Activated T-cell treated with anti-CD3 and anti-CD28 coated beads for 4 hours (primary cell): ENCODE results near the gene DYNC1I2.
"Not testable (repeated sequence)": the region's sequence is repeated elsewhere in the genome, so short reads cannot be mapped to it uniquely, and the experiment has no call there.

Experiments
- DNase-seq: peaks from one replicate; pipeline ENCODE4 v3.0.0-alpha.2; 2020

Gene DYNC1I2

DNA sequence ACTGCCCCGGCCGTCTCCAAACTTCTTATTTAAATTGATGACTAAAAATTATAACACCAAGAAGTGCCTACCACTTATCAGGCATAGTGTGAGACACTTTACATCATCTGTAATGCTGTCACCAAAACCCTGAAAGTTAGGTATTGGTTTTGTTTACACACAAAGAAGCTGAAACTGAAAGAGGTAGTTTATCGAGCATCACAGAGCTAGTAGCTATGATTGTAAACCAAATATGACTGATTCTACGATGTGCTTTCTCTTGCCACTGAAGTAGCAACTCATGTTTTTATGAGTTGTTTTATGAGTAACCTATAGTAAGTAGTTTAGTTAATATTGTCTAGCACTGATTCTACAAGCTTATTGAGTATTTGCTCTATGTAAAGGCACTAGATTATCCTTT is 31.5 kb downstream of the DYNC1I2 start:
- no peak for DNase-seq

- no peak for DNase-seq
Observed at GRCh38 chr2:171719660-171720059, 32.4 kb downstream of the DYNC1I2 start.

- DNase-seq, result no peak
Observed at GRCh38 chr2:171723716-171724683, 36.7 kb downstream of the DYNC1I2 start.

DNA sequence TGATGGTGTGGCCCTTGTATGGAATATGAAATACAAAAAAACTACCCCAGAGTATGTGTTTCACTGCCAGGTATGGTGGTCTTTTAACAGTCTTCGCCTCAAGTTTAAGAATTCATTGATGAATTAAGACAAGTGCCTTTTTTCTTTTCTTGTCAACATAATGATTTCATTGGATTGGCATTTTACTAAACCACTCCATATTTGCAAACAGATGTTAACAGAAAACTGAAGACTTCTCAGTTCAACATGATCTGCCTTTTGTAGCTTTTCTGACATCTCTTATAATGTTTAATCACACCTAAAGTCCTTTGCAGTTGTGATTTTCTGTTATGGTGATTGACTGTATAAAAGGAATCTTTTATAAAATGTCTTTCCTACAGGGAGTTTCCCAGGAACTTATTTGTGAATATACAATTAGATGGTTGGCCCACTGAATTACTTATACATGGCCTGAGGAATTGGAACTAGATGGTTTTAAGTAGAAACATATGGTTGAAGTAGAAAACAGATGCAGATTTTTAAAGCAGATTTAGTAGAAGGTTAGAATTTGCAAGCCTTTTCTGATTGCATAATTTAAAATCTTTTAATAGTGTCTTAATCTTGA is 39.7 kb downstream of the DYNC1I2 start:
- DNase-seq, result no peak

DNA sequence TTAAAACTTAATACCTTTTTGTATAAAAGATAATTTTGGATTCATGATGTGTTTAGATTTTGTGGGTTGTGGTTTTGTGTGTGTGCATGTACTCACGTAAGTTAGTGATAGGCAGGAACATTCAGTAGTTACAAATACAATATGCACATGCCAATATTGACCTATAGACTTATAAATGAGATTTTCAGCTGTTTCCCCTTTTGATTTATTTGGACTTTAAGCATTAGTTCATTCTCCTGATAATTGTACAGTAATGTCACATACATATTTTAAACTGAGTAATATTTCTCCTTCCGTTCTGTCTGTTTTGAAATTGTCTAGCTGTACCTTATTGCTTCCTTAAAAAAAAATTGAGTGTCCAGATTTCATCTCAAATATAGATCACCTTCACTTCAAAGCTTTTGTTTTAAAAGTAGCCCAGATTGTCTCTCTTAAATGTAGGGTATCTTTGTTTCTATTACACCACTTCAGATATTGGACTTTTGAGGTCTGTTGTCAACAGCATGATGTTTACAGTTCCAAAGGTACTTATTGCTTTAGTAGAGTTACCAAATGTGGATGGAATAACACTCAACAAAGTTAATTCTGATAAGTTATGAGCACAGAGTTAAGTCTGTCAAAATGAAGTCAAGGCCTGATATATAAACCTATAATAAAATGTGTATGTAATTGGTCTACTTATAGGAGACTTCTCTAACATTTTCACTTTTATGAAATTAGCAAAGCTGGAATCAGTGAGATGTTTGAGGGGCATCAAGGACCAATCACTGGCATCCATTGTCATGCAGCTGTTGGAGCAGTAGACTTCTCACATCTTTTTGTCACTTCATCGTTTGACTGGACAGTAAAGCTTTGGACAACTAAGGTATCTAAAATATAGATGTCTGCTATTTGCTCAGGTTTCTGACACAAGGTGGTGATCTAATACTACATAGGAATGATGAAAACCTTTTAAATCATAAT is 42.0 kb downstream of the DYNC1I2 start:
- DNase-seq, result no peak

- DNase-seq, result no peak
Observed at GRCh38 chr2:171729952-171730317, 42.7 kb downstream of the DYNC1I2 start.

- no peak for DNase-seq
Observed at GRCh38 chr2:171735991-171736710, 48.9 kb downstream of the DYNC1I2 start.

GRCh38 chr2:171741189-171741588 is 53.9 kb downstream of the DYNC1I2 start:
- DNase-seq, result no peak

DNA sequence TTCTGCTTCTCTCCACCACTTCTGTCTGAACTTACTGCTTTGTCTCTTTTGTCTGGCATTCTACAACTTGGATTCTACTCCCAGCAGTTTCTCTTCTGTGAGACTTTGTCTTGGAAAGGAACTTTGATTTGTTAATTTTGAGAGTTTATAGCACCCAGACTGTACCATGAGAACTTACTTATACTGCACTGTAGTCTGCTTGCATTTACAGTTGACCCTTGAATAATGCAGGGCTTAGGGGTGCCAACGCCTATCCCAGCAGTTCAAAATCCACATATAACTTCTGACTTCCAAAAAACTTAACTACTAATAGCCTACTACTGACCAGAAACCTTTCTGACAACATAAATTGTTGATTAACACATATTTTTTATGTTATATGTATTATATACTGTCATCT is 55.5 kb downstream of the DYNC1I2 start:
- no peak for DNase-seq

DNA sequence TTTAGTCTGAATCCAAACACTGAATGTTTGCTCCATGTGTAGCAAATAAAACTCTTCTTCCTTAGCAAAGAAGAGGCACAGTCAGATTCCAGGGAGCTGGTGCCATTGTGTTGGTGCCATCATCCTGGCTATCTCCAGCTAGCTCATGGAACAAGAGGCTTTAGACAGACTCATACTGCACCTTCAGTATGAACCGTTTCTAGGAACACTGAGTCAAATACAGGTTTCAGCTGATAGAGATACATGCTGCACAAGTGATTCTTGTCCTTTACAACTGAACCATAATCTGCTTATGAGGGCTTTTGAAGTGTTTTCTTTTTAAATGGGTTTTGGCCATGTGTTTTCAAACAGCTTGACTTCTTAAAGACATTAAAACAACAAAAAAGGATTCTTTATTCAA is 57.9 kb downstream of the DYNC1I2 start:
- no peak for DNase-seq

DNA sequence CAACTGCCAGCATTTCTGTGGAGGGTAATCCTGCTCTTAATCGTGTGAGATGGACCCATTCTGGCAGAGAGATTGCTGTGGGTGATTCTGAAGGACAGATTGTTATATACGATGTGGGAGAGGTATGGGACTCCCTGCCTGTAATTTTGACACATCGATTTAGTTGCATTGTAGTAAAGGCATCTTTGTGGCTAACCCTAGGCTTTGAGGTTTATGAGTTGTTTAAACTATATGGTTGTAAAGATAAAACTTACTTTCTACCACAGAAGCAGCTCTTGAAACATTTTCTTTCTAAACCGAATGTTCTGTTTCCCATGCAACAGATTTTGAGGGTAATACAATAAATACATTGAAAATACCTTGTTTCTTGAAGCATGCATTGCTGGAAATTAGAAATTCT is 58.5 kb downstream of the DYNC1I2 start:
- DNase-seq, result no peak

- DNase-seq, result no peak
Observed at GRCh38 chr2:171747371-171747770, 60.1 kb downstream of the DYNC1I2 start.

GRCh38 chr2:171754254-171754939 is 67.1 kb downstream of the DYNC1I2 start:
- DNase-seq, result no peak

DNA sequence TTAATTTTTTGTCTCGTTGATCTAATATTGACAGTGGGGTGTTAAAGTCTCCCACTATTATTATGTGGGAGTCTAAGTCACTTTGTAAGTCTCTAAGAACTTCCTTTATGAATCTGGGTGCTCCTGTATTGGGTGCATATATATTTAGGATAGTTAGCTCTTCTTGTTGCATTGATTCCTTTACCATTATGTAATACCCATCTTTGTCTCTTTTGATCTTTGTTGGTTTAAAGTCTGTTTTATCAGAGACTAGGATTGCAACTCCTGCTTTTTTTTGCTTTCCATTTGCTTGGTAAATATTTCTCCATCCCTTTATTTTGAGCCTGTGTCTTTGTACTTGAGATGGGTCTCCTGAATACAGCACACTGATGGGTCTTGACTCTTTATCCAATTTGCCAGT is 71.5 kb downstream of the DYNC1I2 start:
- DNase-seq, result not testable (repeated sequence)

DNA sequence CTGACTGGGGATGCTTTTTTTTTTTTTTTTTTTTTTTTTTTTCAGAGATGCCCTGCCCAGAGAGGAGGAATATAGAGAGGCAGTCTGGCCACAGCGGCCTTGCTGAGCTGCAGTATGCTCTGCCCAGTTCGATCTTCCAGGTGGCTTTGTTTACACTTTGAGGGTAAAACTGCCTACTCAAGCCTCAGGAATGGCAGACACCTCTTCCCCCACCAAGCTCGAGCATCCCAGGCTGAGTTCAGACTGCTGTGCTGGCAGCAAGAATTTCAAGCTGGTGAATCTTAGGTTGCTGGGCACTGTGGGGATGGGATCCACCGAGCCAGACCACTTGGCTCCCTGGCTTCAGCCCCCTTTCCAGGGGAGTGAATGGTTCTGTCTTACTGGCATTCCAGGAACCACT is 73.9 kb downstream of the DYNC1I2 start:
- DNase-seq, result not testable (repeated sequence)

- no peak for DNase-seq
Observed at GRCh38 chr2:171762879-171763573, 75.8 kb downstream of the DYNC1I2 start.

- DNase-seq, result no peak
Observed at GRCh38 chr2:171763602-171764001, 76.3 kb downstream of the DYNC1I2 start.

DNA sequence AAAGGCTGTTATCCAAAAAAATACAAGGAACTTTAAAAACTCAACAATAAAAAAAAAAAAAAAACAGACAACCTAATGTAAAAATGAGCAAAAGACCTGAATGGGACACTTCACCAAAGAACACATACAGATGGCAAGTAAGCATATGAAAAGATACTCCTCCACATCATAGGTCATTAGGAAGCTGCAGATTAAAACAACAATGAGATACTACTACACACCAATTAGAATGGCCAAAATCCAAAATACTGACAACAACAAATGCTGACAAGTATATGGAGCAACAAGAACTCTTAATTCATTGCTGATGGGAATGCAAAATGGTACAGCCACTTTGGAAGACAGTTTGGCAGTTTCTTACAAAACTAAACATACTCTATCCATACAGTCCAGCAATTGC is 84.2 kb downstream of the DYNC1I2 start:
- no peak for DNase-seq

GRCh38 chr2:171772373-171772772 is 85.1 kb downstream of the DYNC1I2 start:
- DNase-seq, result no peak

DNA sequence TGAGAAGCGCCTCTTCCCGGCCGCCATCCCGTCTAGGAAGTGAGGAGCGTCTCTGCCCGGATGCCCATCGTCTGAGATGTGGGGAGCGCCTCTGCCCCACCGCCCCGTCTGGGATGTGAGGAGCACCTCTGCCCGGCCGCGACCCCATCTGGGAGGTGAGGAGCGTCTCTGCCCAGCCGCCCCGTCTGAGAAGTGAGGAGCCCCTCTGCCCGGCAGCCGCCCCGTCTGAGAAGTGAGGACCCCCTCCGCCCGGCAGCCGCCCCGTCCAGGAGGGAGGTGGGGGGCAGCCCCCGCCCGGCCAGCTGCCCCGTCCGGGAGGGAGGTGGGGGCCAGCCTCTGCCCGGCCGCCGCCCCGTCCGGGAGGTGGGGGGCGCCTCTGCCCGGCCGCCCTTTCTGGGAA is 87.3 kb downstream of the DYNC1I2 start:
- DNase-seq, result not testable (repeated sequence)

- no peak for DNase-seq
Observed at GRCh38 chr2:171778515-171778914, 91.2 kb downstream of the DYNC1I2 start.
